ENCODE data around the gene NR2E1. TPM values are rescaled to one million over a fixed set of nuclear protein-coding genes. Genes with fewer than 3 reads are reported as not detected.

The NR2E1 gene
- total RNA-seq, 2 donors from 2014 or later: not detected

- no peak overlapping the region for H3K4me3 Mint-ChIP-seq
- Histone ChIP-seq H3K9ac (ENCODE audit: extremely low read depth, low read length, poor library complexity, severe bottlenecking) (no peak overlapping the region), H3K27ac (ENCODE audit: low read depth, low read length) (no peak overlapping the region), H3K36me3 (ENCODE audit: control insufficient read depth, insufficient read depth, low read length) (peaks cover 48% of the 10 kb centered on the region), H3K4me3 (ENCODE audit: low read length) (no peak overlapping the region), H3K9me3 (ENCODE audit: control insufficient read depth, low read length) (no peaks in the 10 kb centered on the region), H3K4me1 (ENCODE audit: control insufficient read depth, insufficient read depth, low read length) (no peaks in the 10 kb centered on the region), H3K27me3 (ENCODE audit: control insufficient read depth, insufficient read depth, low read length, poor library complexity, severe bottlenecking) (no peaks in the 10 kb centered on the region)
- no peaks in the 10 kb centered on the region for H3K9me3 Mint-ChIP-seq
- H3K4me1 Mint-ChIP-seq: peaks cover 4% of the 10 kb centered on the region
- H3K27ac Mint-ChIP-seq: no peak overlapping the region
- H3K36me3 Mint-ChIP-seq (ENCODE audit: low read depth): peaks cover 43% of the 10 kb centered on the region
- no peaks in the 10 kb centered on the region for H3K27me3 Mint-ChIP-seq (ENCODE audit: insufficient read depth)
- TF ChIP-seq CTCF (conservative IDR thresholded peaks at IDR 0.05): no peak
- no peak for DNase-seq
- 87 to 90% methylated on average over 2 of the region's 2 CpGs for WGBS, 2 experiments (ENCODE audit: insufficient coverage in 1 of 2, insufficient read length in 1 of 2)
Measured at GRCh38 chr6:108222064-108222463, 56.2 kb downstream of the NR2E1 start.

GRCh38 chr6:108222504-108222903, 56.7 kb downstream of the NR2E1 start:
- Mint-ChIP-seq H3K27me3 (ENCODE audit: insufficient read depth) (no peaks in the 10 kb centered on the region), H3K36me3 (ENCODE audit: low read depth) (peaks cover 41% of the 10 kb centered on the region), H3K4me1 (peaks cover 7% of the 10 kb centered on the region), H3K27ac (no peak overlapping the region), H3K4me3 (no peak overlapping the region), H3K9me3 (no peaks in the 10 kb centered on the region)
- Histone ChIP-seq H3K36me3 (ENCODE audit: control insufficient read depth, insufficient read depth, low read length) (peaks cover 45% of the 10 kb centered on the region), H3K27ac (ENCODE audit: low read depth, low read length) (no peak overlapping the region), H3K4me1 (ENCODE audit: control insufficient read depth, insufficient read depth, low read length) (no peaks in the 10 kb centered on the region), H3K9me3 (ENCODE audit: control insufficient read depth, low read length) (no peaks in the 10 kb centered on the region), H3K9ac (ENCODE audit: extremely low read depth, low read length, poor library complexity, severe bottlenecking) (no peak overlapping the region), H3K4me3 (ENCODE audit: low read length) (no peak overlapping the region), H3K27me3 (ENCODE audit: control insufficient read depth, insufficient read depth, low read length, poor library complexity, severe bottlenecking) (no peaks in the 10 kb centered on the region)
- 90 to 100% methylated on average over 1 of the region's 1 CpG for WGBS, 2 experiments (ENCODE audit: insufficient coverage in 1 of 2, insufficient read length in 1 of 2)
- DNase-seq: no peak
- TF ChIP-seq CTCF (conservative IDR thresholded peaks at IDR 0.05): no peak

GRCh38 chr6:108227290-108227689, 61.5 kb downstream of the NR2E1 start:
- no peak overlapping the region for H3K4me3 Mint-ChIP-seq
- no peak for TF ChIP-seq CTCF (conservative IDR thresholded peaks at IDR 0.05)
- H3K27ac ChIP-seq (ENCODE audit: low read depth, low read length): no peak overlapping the region
- 77 to 100% methylated on average over 1 to 3 of the region's 3 CpGs for WGBS, 2 experiments (ENCODE audit: insufficient coverage in 1 of 2, insufficient read length in 1 of 2)
- H3K27ac Mint-ChIP-seq: peak overlapping the region; percentile 52
- H3K27me3 Mint-ChIP-seq (ENCODE audit: insufficient read depth): no peaks in the 10 kb centered on the region
- H3K4me1 Mint-ChIP-seq: peaks cover 13% of the 10 kb centered on the region
- no peaks in the 10 kb centered on the region for H3K4me1 ChIP-seq (ENCODE audit: control insufficient read depth, insufficient read depth, low read length)
- no peaks in the 10 kb centered on the region for H3K9me3 ChIP-seq (ENCODE audit: control insufficient read depth, low read length)
- H3K27me3 ChIP-seq (ENCODE audit: control insufficient read depth, insufficient read depth, low read length, poor library complexity, severe bottlenecking): no peaks in the 10 kb centered on the region
- no peak overlapping the region for H3K4me3 ChIP-seq (ENCODE audit: low read length)
- DNase-seq: no peak
- H3K36me3 Mint-ChIP-seq (ENCODE audit: low read depth): peaks cover 10% of the 10 kb centered on the region
- H3K9ac ChIP-seq (ENCODE audit: extremely low read depth, low read length, poor library complexity, severe bottlenecking): no peak overlapping the region
- H3K9me3 Mint-ChIP-seq: no peaks in the 10 kb centered on the region
- peaks cover 12% of the 10 kb centered on the region for H3K36me3 ChIP-seq (ENCODE audit: control insufficient read depth, insufficient read depth, low read length)
